Skin of body (tissue), 2 donors: ENCODE data around the gene SNX8. TPM values are rescaled to one million over a fixed set of nuclear protein-coding genes. Genes with fewer than 3 reads are reported as not detected.
"Not testable (repeated sequence)": the region's sequence is repeated elsewhere in the genome, so short reads cannot be mapped to it uniquely, and the experiment has no call there.

ENCODE experiments used
- DNase-seq: peaks from one replicate; lab custom pipeline; 2025; lab: John Stamatoyannopoulos, UW
- total RNA-seq: library from RNA; depleted of rRNA; stranded (reverse); fragments of >200 nt; gene quantifications from one replicate; pipeline ENCODE4 v1.2.3, GENCODE V29; 2014

Gene SNX8, protein sequence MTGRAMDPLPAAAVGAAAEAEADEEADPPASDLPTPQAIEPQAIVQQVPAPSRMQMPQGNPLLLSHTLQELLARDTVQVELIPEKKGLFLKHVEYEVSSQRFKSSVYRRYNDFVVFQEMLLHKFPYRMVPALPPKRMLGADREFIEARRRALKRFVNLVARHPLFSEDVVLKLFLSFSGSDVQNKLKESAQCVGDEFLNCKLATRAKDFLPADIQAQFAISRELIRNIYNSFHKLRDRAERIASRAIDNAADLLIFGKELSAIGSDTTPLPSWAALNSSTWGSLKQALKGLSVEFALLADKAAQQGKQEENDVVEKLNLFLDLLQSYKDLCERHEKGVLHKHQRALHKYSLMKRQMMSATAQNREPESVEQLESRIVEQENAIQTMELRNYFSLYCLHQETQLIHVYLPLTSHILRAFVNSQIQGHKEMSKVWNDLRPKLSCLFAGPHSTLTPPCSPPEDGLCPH
- 15.1 TPM for total RNA-seq

DNA sequence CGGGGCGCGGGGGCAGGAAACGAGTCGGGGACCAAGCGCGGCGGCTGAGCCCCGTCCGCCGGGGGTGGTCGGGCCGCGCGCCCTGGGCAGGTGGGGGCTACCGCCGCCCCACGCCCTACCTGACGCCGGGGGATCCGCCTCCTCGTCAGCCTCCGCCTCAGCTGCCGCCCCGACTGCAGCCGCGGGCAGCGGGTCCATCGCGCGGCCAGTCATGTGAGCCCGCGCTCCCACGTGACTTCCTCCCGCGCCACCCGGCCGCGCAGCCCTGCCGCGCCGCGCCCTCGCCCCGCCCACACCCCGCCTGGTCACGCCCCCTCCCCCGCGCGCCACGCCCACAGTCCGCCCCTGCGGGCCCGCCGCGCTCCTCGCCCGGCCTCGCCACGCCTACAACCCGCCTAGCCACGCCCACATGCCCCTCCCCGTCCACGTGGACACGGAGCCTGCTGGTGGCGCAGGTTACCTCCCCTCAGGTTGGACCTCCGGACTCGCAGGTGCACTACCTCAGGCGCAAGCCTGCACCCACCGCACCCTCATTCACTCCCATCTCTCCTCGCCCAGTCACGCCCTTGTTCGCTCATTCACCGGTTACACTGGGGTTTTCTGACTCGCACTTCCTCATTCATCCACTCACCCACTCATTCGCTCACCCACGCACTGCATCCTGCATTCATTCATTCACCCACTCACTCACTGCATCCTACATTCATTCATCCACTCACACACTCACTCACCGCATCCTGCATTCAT lies at the start of gene SNX8:
TSS of gene SNX8 (minus strand) at position 233 of the 747 bp plus-strand sequence. CDS start at position 213, 20 bp downstream.
- DNase-seq = peak; percentile 75

DNA sequence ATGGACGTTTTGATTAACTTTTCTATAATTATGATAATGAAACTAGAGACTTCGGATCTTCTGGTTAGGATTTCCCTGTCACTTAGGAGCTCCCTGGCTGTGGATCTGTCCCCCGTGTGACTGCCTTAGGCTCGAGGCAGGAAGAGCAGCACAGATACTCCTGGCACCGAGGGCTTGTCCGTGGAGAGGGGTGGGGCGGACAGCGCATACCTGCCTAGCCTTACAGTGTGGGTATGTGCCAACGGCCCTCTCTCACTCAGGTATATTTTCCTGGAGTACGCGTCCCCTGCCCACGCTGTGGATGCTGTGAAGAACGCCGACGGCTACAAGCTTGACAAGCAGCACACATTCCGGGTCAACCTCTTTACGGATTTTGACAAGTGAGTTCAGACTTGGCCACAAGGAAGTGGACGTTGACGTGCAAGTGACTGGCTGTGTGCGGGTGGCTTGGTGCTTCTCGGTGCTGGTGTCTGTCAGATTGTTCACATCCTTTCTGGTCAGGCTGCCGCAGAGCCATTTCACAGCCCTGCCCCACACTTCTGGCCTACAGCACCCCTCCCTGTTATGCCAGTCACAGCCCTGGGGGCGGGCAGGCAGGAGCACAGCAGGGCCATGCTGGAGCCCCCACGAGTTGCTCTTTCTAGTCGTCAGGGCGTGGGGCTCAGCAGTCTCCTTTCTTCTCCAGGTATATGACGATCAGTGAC lies 48.3 kb upstream of the SNX8 start:
- no peak for DNase-seq

DNA sequence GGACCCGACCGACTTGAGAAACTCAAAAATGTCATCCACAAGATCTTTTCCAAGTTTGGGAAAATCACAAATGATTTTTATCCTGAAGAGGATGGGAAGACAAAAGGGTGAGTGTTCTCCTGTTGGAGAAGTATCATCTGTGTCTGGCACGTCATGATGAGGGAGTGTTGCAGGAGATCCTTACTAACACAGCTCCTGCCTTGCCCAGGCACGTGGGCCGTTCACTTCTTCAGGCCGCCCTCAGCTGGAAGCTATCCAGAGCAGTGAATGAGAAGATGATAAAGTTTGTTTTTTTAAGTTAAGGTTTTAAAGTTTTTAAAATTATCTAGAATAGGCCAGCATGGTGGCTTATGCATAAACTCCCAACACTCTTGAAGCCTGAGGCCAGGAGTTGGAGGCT lies 46.6 kb upstream of the SNX8 start:
- no peak for DNase-seq

DNA sequence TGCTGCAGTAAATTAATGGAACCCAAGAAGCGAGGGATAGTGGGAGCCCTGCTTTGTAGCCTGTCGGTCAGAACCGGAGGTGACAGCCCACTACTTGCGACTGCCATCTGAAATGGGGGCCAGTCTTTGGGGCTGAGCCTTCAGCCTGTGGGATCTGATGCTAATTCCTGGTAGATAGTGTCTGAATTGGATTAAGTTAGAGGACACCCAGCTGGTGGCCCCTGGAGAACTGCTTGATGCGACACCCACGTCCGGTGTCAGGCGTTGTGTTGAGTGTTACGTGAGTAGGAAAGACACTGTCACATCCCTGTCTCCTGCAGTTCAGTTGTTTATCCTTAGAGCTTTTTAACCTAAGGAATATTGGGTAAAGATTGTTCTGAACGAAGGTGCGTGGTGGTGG lies 45.4 kb upstream of the SNX8 start:
- no peak for DNase-seq

DNA sequence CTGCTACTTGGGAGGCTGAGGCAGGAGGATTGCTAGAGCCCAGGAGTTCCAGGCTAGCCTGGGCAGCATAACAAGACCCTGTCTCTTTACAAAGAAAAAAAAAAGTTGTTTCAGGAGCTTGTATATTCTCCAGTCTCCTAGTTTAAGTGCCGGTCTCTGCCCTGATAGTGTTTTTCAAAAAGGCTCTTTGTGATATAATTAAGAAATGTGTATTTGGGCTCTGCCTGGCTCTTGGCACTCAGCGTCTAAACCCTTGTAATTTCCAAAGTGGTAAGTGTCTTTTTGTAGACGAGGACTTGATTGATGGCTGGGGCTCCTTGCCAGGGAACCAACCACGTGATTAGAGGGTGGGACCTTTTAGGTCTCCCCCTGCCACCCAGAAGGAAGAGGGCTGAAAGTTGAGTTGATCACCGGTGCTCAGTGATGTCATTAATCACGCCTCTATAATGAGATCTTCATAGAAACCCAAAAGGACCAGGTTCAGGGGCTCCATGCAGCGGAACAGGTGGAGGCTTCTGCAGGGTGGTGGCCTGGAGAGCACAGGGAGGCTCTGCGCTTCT lies 44.8 kb upstream of the SNX8 start:
- DNase-seq = no peak

DNA sequence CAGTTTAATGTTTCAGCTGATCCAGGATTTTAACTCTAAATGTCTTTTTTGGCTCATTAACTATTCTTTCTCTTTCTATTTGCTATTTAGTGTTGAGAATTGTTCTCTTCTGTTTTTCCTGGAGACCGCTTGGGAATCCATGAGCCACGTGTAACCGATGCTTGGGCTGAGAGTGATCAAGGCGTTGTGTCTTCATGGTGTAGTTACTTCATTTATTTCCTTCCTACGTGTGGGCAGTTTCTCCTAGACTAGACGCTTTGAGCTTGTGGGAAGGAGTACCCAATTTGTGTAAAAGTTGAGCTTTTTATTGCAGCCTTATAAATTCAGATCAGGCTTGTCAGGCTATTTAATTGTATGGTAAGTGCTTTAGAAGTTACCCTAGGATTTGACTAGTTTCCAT lies 43.3 kb upstream of the SNX8 start:
- DNase-seq = no peak

DNA sequence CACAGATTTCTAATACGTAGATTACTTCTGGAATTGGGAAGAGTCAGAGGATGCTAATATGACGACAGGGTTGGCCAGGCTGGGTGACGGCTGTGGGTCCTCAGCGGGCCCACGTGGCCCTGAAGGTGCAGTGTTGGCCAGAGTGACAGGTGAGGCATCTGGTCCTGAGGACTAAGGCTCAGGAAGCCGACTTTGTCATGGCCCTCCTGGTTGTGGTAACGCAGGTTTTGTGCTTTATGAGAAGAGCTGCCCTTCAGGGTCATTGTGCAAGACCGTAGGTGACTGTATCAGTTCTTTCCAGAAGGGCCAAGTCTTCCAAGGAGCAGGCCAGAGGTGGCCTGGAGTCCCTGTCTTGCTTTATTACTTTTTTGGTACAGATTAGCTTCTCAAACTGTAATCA lies 42.9 kb upstream of the SNX8 start:
- no peak for DNase-seq

DNA sequence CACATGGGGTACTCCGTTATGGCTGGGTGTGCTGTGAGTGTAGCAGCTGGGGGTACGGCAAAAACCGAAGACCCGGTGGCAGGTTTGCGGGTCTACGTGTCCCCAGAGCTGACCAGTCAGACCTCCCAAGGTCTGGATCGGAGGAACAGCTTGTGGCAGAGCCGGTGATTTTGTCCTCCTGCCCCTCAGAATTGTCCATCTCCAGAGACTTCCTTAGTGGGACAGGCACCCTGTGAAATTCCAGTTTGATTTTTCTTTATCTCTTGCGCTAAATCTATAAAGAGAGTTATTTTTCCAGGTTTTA lies 41.4 kb upstream of the SNX8 start:
- DNase-seq = no peak

DNA sequence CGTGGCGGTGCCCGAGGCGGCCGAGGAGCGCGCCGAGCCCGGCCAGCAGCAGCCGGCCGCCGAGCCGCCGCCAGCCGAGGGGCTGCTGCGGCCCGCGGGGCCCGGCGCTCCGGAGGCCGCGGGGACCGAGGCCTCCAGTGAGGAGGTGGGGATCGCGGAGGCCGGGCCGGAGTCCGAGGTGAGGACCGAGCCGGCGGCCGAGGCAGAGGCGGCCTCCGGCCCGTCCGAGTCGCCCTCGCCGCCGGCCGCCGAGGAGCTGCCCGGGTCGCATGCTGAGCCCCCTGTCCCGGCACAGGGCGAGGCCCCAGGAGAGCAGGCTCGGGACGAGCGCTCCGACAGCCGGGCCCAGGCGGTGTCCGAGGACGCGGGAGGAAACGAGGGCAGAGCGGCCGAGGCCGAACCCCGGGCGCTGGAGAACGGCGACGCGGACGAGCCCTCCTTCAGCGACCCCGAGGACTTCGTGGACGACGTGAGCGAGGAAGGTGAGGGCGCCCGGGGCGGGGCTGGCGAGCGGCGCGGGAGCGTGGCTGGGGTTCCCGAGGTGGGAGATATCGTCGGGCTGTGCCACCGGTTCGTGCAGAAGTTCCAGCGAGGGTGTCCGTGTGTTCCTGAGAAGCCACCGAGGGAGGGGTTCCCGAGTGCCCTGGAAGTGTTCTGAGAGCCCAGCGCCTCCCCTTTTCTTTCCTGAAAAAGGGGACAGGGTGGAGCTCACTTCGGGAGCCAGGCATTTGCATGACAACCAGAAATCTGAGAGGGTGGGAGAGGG lies 40.9 kb upstream of the SNX8 start:
- no peak for DNase-seq

DNA sequence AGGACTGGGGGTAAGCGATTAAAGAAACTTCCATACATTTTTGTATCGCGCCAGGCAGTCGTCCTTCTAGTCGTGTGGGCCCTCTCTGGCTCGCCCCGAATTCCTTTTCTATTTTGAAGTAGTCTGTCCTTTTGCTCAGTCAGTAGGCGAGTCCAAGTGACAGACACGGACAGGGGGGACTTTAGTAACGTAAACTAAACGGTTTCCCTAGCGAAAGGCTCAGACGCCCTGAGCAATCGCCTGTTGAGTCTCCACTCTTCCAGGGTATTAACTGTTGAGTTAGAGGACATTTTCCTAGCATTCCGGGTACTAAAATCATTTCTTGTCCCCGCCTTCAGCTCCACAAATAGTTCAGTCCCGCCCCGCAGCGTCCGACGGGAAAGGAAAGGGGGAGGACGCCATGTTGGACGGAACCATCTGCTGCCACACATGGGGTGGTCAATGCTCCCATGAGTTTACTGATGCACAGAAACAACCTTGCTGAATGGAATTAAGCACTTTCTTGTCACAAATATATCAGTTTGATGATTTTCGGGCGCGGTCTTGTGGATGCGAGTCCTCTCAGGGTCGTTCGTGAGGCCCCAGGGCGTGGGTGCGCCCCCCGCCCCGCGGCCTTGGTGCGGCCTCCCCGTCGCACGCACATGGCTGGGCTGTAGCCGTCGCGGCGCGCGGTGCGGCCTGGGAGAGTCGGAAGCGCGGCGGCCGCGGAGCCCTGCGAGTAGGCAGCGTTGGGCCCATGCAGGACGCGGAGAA lies 40.1 kb upstream of the SNX8 start, which contains the start of gene EIF3B:
TSS of gene EIF3B (plus strand) at position 642 of the 753 bp plus-strand sequence. CDS start at position 737, 95 bp downstream.
- DNase-seq = peak; percentile 99

DNA sequence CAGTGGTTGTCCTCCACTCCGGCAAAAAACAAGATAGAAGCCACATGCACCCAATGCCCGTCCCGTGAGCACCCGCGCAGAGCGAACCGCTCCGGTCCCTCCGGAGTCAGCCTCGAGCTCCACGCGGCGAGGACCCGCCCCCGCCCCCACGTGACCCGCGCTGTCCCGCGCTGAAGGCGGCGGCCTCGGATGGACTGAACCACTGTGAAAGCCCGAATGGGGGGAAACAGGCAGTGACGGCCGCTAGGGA lies 39.6 kb upstream of the SNX8 start:
- DNase-seq = peak; percentile 96

DNA sequence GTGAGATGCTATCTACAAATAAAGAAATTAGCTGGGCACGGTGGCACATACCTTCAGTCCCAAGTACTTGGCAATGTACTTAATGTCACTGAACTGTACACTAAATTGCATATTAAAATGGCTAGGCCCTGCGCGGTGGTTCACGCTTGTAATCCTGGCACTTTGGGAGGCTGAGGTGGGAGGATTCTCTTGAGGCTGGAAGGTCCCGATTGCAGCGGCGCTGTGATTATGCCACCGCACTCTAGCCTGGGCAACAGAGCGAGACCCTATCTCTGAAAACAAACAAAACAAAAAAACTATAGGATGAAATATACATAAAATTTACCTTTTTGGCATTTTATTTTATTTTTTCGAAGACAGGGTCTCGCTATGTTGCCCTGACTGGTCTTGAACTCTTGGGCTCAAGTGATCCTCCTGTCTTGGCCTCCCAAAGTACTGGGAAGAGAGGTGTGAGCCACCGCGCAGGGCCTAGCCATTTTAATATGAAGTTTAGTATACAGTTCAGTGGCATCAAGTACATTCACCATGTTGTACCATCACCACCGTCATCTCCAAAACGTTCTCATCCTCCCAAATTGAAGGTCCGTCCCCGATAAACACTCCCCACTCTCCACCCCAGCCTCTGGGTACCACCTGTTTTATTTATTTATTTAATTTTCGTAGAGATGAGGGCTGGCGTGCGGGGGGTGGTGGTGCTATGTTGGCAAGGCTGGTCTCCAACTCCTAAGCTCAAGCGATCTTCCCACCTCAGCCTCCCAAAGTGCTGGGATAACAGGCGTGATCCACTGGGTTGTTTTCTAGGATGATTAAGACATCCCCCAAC lies 39.1 kb upstream of the SNX8 start:
- no peak for DNase-seq

DNA sequence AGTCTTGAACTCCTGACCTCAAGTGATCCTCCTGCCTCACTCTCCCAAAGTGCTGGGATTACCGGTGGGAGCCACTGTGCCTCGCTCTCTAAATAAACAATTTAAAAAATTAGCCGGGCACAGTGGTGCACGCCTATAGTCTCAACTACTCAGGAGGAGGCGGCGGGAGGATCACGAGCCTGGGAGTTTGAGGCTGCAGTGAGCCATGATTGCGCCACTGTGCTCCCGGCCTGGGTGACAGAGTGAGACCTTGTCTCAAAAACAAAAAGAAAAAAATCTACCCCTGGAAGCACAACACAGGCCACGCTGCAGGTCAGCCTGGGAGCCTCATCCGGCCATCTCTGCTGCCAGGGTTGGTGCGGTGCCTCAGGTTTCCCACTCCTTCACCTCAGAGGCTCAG lies 36.6 kb upstream of the SNX8 start:
- DNase-seq = no peak

DNA sequence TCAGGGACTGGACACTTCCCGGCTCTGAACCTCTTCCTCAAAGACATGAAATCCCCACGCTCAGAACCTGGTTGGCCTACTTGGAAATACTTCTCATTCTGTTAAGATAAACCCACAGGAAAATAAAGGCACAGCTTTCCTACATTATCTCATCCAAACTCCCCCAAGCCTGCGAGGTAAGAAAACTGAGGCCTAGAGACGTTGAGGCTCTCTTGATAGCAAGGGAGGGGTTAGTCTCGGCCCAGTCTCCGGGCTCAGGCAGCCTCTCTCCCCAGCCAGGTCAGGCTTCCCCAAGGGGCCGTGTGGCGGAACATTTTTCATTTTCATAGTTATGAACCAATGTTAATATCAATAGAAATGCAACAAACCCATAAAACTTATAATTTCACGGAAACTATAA lies 35.8 kb upstream of the SNX8 start:
- DNase-seq = no peak

DNA sequence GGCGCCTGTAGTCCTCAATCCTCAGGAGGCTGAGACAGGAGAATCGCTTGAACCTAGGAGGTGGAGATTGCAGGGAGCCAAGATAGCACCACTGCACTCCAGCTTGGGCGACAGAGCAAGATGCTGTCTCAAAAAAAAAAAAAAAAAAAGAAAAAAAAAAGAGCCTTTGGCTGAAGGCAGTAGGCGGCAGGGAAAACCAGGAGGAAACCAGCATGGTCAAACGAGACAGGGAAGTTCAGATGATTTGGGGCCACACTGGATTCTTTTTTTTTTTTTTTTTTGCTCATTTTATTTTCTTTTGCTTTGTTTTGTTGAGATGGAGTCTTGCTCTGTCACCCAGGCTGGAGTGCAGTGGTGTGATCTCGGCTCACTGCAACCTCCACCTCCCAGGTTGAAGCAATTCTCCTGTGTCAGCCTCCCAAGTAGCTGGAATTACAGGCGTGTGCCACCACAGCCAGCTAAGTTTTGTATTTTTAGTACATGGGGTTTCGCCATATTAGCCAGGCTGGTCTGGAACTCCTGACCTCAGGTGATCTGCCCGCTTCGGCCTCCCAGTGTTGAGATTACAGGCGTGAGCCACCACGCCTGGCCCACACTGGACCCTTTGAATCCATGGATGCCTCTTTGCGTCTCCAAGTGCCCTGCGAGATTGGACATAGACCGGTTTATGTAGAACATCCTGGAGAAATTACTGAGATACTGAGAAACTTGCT lies 33.3 kb upstream of the SNX8 start:
- DNase-seq = not testable (repeated sequence)

DNA sequence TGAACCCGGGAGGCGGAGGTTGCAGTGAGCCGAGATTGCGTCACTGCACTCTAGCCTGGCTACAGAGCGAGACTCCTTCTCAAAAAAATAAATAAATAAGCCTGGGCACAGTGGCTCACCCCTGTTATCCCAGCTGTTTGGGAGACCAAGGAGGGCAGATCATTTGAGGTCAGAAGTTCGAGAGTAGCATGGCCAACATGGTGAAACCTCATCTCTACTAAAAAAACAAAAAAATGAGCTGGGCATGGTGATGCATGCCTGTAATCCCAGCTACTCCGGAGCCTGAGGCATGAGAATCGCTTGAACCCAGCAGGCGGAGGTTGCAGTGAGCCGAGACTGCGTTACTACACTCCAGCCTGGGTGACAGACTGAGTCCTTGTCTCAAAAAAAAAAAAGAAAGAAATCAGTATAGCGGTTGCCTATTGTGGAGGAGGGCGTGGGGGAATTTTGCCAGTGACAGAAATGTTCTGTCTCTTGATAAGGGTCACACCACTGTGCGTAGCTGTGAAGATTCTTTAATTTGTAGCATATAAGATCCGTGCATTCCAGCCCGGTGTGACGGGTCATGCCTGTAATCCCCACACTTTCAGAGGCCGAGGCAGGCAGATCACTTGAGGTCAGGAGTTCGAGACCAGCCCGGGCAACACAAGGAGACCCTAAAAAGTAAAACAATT lies 22.5 kb upstream of the SNX8 start:
- DNase-seq = no peak

DNA sequence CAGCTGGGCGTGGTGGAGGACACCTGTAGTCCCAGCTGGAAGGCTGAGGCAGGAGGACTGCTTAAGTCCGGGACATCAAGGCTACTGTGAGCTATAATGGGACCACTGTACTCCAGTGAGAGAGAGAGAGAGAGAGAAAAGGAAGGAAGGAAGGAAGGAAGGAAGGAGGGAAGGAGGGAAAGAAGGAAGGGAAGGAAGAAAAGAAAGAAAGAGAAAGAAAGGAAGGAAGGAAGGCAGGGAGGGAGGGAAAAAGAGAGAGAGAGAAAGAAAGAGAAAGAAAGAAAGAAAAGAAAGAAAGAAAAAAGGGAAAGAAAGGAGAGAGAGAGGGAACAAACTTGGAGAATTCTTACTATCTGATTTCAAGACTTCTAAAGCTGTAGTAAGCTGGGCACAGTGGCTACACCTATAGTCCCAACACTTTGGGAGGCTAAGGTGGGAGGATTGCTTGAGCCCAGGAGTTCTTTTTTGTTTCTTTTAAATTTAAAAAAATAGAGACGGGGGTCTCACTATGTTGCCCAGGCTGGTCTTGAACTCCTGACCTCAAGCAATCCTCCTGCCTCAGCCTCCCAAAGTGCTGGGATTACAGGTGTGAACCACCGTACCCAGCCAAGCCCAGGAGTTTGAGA lies 18.5 kb upstream of the SNX8 start:
- DNase-seq = not testable (repeated sequence)

DNA sequence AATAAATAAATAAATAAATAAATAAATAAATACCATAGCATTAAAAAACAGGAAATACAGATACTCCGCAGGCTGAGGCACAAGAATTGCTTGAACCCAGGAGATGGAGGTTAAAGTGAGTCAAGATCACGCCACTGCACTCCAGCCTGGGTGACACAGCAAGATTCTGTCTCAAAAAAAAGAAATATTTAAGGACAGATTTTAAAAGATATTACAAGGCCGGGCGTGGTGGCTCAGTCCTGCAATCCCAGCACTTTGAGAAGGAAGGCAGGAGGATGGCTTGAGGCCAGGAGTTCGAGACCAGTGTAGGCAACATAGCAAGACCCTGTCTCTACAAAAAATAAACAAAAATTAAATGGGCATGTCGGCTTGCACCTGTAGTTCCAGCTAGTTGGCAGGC lies 17.5 kb upstream of the SNX8 start:
- no peak for DNase-seq
